IMR-90 (cell line): ENCODE data around the gene PRKAR1B.

Experiments used
- BHLHE40 ChIP-seq: fragments of 150-350 bp; IDR thresholded peaks from 2 replicates; pipeline ENCODE4 v1.6.1; 2016; ENCODE audit warnings: mild to moderate bottlenecking, low read depth, low read length
- CEBPB ChIP-seq: IDR thresholded peaks from 2 replicates; pipeline ENCODE4 v1.6.1; 2012; ENCODE audit warnings: low read depth, low read length, improper control_type of control experiment
- RAD21 ChIP-seq: IDR thresholded peaks from 2 replicates; pipeline ENCODE4 v1.6.1; 2012; ENCODE audit warnings: low read length, improper control_type of control experiment
- SMC3 ChIP-seq: fragments of 150-350 bp; IDR thresholded peaks from 2 replicates; pipeline ENCODE4 v1.6.1; 2016; ENCODE audit warnings: low read depth, mild to moderate bottlenecking, antibody characterized with exemption, low read length, moderate library complexity
- USF2 ChIP-seq: fragments of 150-350 bp; IDR thresholded peaks from 2 replicates; pipeline ENCODE4 v1.6.1; 2017; ENCODE audit warnings: mild to moderate bottlenecking, antibody characterized with exemption, low read length, low read depth
- TF ChIP-seq, protein P1 (sequence below): conservative IDR thresholded peaks from 2 replicates; pipeline ENCODE4 v1.5.1; 2012; ENCODE audit warnings: mild to moderate bottlenecking, low read depth, low read length, improper control_type of control experiment

- TF ChIP-seq, protein P1, sequence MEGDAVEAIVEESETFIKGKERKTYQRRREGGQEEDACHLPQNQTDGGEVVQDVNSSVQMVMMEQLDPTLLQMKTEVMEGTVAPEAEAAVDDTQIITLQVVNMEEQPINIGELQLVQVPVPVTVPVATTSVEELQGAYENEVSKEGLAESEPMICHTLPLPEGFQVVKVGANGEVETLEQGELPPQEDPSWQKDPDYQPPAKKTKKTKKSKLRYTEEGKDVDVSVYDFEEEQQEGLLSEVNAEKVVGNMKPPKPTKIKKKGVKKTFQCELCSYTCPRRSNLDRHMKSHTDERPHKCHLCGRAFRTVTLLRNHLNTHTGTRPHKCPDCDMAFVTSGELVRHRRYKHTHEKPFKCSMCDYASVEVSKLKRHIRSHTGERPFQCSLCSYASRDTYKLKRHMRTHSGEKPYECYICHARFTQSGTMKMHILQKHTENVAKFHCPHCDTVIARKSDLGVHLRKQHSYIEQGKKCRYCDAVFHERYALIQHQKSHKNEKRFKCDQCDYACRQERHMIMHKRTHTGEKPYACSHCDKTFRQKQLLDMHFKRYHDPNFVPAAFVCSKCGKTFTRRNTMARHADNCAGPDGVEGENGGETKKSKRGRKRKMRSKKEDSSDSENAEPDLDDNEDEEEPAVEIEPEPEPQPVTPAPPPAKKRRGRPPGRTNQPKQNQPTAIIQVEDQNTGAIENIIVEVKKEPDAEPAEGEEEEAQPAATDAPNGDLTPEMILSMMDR = no peak
- no peak for TF ChIP-seq USF2
- no peak for TF ChIP-seq BHLHE40
- no peak for TF ChIP-seq SMC3
- no peak for TF ChIP-seq RAD21
- TF ChIP-seq CEBPB = no peak
Observed at GRCh38 chr7:505171-505570, 221.9 kb downstream of the PRKAR1B start.
